Caco-2 (cell line): ENCODE measurements around the gene DDX31. TPM values are rescaled to one million over a fixed set of nuclear protein-coding genes. Genes with fewer than 3 reads are reported as not detected.

Experiments
- BruUV-seq: library from RNA; stranded (reverse); fragments of 400-500 nt; replicated peaks from 2 replicates; lab custom pipeline; 2021; lab: Mats Ljungman, UMichigan
- CTCF ChIA-PET: fragments of 300-600 bp; sonication (Branson Sonifier 250); formaldehyde crosslinking; loops from one replicate; lab custom pipeline; 2022; ENCODE audit warnings: antibody characterized with exemption; lab: Charles Lee
- POLR2A ChIA-PET: fragments of 300-600 bp; sonication (Branson Sonifier 250); formaldehyde crosslinking; loops from one replicate; lab custom pipeline; 2022; ENCODE audit warnings: antibody characterized with exemption; lab: Charles Lee
- DNase-seq, 2 experiments: peaks; one replicate each; pipeline versions ENCODE4 v3.0.0 to v3.0.0-alpha.2; 2020 to 2022
- H3K27me3 ChIP-seq: replicated peaks from 2 replicates; pipeline ENCODE4 v1.6.0; 2011; ENCODE audit warnings: low read length; ENCODE audit not compliant: control insufficient read depth, insufficient read depth
- H3K36me3 ChIP-seq: 2 replicates; pipeline ENCODE4 v1.5.1; 2011; ENCODE audit warnings: low read length; ENCODE audit not compliant: control insufficient read depth, insufficient read depth
- H3K4me1 ChIP-seq: fragments of 250-450 bp; sonication (Bioruptor Pico); 2 replicates; pipeline ENCODE4 v1.5.1; 2020; ENCODE audit warnings: mild to moderate bottlenecking
- H3K4me3 ChIP-seq: 2 replicates; pipeline ENCODE4 v1.5.1; 2011; ENCODE audit warnings: low read depth, mild to moderate bottlenecking, control low read depth, low read length
- H3K9me3 ChIP-seq: fragments of 250-450 bp; sonication (Bioruptor Pico); 2 replicates; pipeline ENCODE4 v1.5.1; 2020; ENCODE audit warnings: mild to moderate bottlenecking, moderate library complexity
- H3K27ac Mint-ChIP-seq: one replicate; pipeline ENCODE4 v1.8.0; 2022; ENCODE audit warnings: mixed read lengths; ENCODE audit not compliant: unreplicated experiment
- H3K27me3 Mint-ChIP-seq: one replicate; pipeline ENCODE4 v1.8.0; 2022; ENCODE audit warnings: mixed read lengths; ENCODE audit not compliant: insufficient read depth, unreplicated experiment
- H3K36me3 Mint-ChIP-seq: one replicate; pipeline ENCODE4 v1.8.0; 2022; ENCODE audit warnings: mild to moderate bottlenecking, mixed read lengths; ENCODE audit not compliant: insufficient read depth, unreplicated experiment
- H3K4me1 Mint-ChIP-seq: one replicate; pipeline ENCODE4 v1.8.0; 2022; ENCODE audit warnings: low read depth, mixed read lengths; ENCODE audit not compliant: unreplicated experiment
- H3K4me3 Mint-ChIP-seq: one replicate; pipeline ENCODE4 v1.8.0; 2022; ENCODE audit warnings: mild to moderate bottlenecking, moderate library complexity, mixed read lengths; ENCODE audit not compliant: unreplicated experiment
- H3K9me3 Mint-ChIP-seq: one replicate; pipeline ENCODE4 v1.8.0; 2022; ENCODE audit warnings: mixed read lengths; ENCODE audit not compliant: unreplicated experiment
- intact Hi-C: fragments of 100-400 bp; cut with micrococcal nuclease; formaldehyde crosslinking; loops from one replicate; pipeline ENCODE4 v1.10.0; 2022; ENCODE audit not compliant: unreplicated experiment
- total RNA-seq: library from RNA; stranded (reverse); gene quantifications from 2 replicates; pipeline ENCODE4 v1.2.3, GENCODE V29; 2022
- TF ChIP-seq, protein P1 (sequence below), 2 experiments: fragments of 200-600 bp in 1 of 2; IDR thresholded peaks; 1 replicate in 1 of 2; 2 replicates in 1 of 2; pipeline versions ENCODE4 v1.5.1 to v1.8.0; 2011 to 2022; ENCODE audit warnings: antibody characterized with exemption in 1 of 2, control low read depth in 1 of 2, inconsistent platforms in 1 of 2, low read depth in 1 of 2, low read length in 1 of 2, mild to moderate bottlenecking in 1 of 2, moderate library complexity in 1 of 2; ENCODE audit not compliant: insufficient read depth in 1 of 2, severe bottlenecking in 1 of 2, unreplicated experiment in 1 of 2

Gene DDX31
- total RNA-seq, 1 experiment from 2014 or later, result 23.1 TPM

DNA sequence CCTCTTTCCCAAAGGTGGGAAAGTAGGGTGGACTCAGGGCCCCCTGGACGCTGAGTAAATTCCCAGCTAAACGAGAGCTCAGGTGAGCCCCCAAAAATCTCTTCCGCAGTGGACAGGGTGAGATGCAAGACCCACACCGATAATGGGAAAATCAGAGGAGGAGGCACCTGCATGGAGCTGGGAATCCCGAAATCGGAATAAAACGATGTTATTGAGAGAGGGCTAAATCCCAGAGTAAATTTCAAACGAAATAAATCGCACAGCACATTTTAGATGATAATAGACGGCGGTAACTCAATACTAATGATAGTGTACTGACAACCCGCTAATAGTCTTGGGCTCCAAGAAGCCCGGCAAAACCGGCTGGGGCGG lies 90.4 kb downstream of the DDX31 start:
- Histone ChIP-seq H3K4me3 (no peak overlapping the region), H3K27me3 (no peaks in the 10 kb centered on the region), H3K9me3 (no peaks in the 10 kb centered on the region), H3K36me3 (no peaks in the 10 kb centered on the region), H3K4me1 (no peaks in the 10 kb centered on the region)
- intact Hi-C loops, result loop anchor here (5.0 kb wide), 1 partner anchor 223 kb away; no protein-coding TSS in a partner anchor
- CTCF ChIA-PET, result no interaction called here
- Mint-ChIP-seq H3K4me1 (no peaks in the 10 kb centered on the region), H3K4me3 (no peak overlapping the region), H3K9me3 (no peaks in the 10 kb centered on the region), H3K27me3 (peaks cover 31% of the 10 kb centered on the region), H3K27ac (no peak overlapping the region), H3K36me3 (peaks cover 6% of the 10 kb centered on the region)
- TF ChIP-seq, protein P1, sequence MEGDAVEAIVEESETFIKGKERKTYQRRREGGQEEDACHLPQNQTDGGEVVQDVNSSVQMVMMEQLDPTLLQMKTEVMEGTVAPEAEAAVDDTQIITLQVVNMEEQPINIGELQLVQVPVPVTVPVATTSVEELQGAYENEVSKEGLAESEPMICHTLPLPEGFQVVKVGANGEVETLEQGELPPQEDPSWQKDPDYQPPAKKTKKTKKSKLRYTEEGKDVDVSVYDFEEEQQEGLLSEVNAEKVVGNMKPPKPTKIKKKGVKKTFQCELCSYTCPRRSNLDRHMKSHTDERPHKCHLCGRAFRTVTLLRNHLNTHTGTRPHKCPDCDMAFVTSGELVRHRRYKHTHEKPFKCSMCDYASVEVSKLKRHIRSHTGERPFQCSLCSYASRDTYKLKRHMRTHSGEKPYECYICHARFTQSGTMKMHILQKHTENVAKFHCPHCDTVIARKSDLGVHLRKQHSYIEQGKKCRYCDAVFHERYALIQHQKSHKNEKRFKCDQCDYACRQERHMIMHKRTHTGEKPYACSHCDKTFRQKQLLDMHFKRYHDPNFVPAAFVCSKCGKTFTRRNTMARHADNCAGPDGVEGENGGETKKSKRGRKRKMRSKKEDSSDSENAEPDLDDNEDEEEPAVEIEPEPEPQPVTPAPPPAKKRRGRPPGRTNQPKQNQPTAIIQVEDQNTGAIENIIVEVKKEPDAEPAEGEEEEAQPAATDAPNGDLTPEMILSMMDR (IDR thresholded peaks at IDR 0.05; ENCODE audit: insufficient read depth in 1 of 2, low read depth in 1 of 2, low read length in 1 of 2, severe bottlenecking in 1 of 2, unreplicated experiment in 1 of 2), result no peak
- POLR2A ChIA-PET, result no interaction called here
- no peak for DNase-seq
- no TSS peak for BruUV-seq

DNA sequence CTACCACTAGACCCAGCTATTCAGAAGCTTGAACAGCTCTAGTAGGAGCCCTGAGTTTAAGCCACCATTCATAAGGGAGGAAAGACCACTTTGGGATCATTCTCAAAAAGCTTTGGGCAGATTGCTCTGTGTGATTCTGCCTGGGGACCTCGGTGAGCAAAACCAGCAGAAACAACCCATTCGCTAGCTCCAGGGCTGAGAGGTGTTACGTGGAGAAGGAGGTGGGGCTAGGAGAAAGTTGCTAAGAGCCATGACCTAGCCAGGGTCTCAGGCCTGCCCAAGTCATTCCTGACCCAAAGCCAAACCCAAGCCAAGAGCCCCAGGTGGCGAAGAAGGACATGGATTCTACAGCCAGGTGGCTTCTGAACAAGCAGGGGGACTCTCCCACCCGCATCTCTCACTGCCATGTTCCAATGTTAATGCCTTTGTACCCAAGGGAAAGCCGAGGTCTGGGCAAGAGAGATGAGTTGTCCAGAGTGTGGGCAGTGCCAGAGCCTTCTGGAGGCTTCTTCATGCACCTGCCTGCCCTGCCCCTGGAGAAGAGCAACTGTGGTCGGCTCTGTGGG lies 91.3 kb downstream of the DDX31 start:
- no TSS peak for BruUV-seq
- Histone ChIP-seq H3K27me3 (no peaks in the 10 kb centered on the region), H3K36me3 (no peaks in the 10 kb centered on the region), H3K4me1 (no peaks in the 10 kb centered on the region), H3K4me3 (no peak overlapping the region), H3K9me3 (no peaks in the 10 kb centered on the region)
- TF ChIP-seq, protein P1 (IDR thresholded peaks at IDR 0.05; ENCODE audit: insufficient read depth in 1 of 2, low read depth in 1 of 2, low read length in 1 of 2, severe bottlenecking in 1 of 2, unreplicated experiment in 1 of 2), result no peak
- H3K4me3 Mint-ChIP-seq, result no peak overlapping the region
- no peaks in the 10 kb centered on the region for H3K4me1 Mint-ChIP-seq
- ChIA-PET POLR2A (no interaction called here), CTCF (interaction anchor here (0.6 kb wide), 1 partner anchor 73 kb away, joined by 3 read pairs; no protein-coding TSS in a partner anchor)
- H3K27ac Mint-ChIP-seq, result no peak overlapping the region
- peaks cover 35% of the 10 kb centered on the region for H3K27me3 Mint-ChIP-seq
- no peak for DNase-seq
- peaks cover 6% of the 10 kb centered on the region for H3K36me3 Mint-ChIP-seq
- H3K9me3 Mint-ChIP-seq, result no peaks in the 10 kb centered on the region
- intact Hi-C loops, result loop anchor here (5.0 kb wide), 1 partner anchor 224 kb away; no protein-coding TSS in a partner anchor

- peaks cover 29% of the 10 kb centered on the region for H3K27me3 Mint-ChIP-seq
- no peaks in the 10 kb centered on the region for H3K9me3 ChIP-seq
- no peaks in the 10 kb centered on the region for H3K4me1 ChIP-seq
- H3K4me1 Mint-ChIP-seq, result no peaks in the 10 kb centered on the region
- no peak overlapping the region for H3K4me3 ChIP-seq
- TF ChIP-seq, protein P1 (IDR thresholded peaks at IDR 0.05; ENCODE audit: insufficient read depth in 1 of 2, low read depth in 1 of 2, low read length in 1 of 2, severe bottlenecking in 1 of 2, unreplicated experiment in 1 of 2), result no peak
- H3K4me3 Mint-ChIP-seq, result no peak overlapping the region
- ChIA-PET POLR2A (no interaction called here), CTCF (interaction anchor here (0.5 kb wide), 1 partner anchor 434 kb away, joined by 4 read pairs; no protein-coding TSS in a partner anchor)
- peaks cover 6% of the 10 kb centered on the region for H3K36me3 Mint-ChIP-seq
- no peaks in the 10 kb centered on the region for H3K27me3 ChIP-seq
- no peaks in the 10 kb centered on the region for H3K9me3 Mint-ChIP-seq
- no peaks in the 10 kb centered on the region for H3K36me3 ChIP-seq
- no peak for DNase-seq
- no peak overlapping the region for H3K27ac Mint-ChIP-seq
- no TSS peak for BruUV-seq
- intact Hi-C loops, result loop anchor here (5.0 kb wide), 1 partner anchor 225 kb away; no protein-coding TSS in a partner anchor
Measured at GRCh38 chr9:132577119-132577518, 92.7 kb downstream of the DDX31 start.
